22Rv1 (cell line): ENCODE data around the gene GPS2.

Experiments
- ZFX ChIP-seq: fragments of 450-650 bp; IDR thresholded peaks from 2 replicates; pipeline ENCODE4 v1.6.1; 2017; ENCODE audit warnings: antibody characterized with exemption, borderline replicate concordance
- TF ChIP-seq, protein P1 (sequence below): fragments of 450-650 bp; IDR thresholded peaks from 2 replicates; pipeline ENCODE4 v1.5.1; 2017; ENCODE audit warnings: mild to moderate bottlenecking

DNA sequence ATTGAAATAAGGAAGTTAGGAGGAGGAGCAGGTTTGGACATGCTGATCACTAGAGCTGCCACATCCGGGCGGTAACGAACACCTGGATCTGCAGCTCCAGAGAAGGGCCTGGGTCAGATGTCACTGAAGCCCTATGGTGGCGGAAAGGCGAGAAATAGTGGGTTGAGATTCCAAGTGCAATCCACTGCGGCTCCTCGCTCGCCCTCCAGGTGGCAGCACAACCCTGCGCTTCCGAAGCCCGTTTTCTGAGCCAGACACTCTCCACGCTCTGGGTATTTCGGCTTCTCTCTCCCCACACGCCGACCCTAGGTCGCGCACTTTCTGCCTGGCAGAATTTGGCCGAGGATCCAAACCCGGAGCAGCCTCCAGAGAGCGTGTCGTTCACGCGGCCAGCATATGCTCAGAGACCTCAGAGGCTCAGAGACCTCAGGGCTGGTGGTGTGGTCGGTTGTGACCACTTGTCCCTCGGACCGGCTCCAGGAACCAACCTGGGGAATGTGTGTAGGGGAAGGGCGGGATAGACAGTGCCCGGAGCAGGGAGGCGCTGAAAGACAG, 34.6 kb downstream of the GPS2 start:
- TF ChIP-seq, protein P1, sequence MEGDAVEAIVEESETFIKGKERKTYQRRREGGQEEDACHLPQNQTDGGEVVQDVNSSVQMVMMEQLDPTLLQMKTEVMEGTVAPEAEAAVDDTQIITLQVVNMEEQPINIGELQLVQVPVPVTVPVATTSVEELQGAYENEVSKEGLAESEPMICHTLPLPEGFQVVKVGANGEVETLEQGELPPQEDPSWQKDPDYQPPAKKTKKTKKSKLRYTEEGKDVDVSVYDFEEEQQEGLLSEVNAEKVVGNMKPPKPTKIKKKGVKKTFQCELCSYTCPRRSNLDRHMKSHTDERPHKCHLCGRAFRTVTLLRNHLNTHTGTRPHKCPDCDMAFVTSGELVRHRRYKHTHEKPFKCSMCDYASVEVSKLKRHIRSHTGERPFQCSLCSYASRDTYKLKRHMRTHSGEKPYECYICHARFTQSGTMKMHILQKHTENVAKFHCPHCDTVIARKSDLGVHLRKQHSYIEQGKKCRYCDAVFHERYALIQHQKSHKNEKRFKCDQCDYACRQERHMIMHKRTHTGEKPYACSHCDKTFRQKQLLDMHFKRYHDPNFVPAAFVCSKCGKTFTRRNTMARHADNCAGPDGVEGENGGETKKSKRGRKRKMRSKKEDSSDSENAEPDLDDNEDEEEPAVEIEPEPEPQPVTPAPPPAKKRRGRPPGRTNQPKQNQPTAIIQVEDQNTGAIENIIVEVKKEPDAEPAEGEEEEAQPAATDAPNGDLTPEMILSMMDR, result peak; percentile 86
- no peak for TF ChIP-seq ZFX
